GM18507 (cell line): ENCODE data around the gene SPDYE3.
"Not testable (repeated sequence)": the region's sequence is repeated elsewhere in the genome, so short reads cannot be mapped to it uniquely, and the experiment has no call there.

Experiments used
- DNase-seq: peaks from one replicate; pipeline ENCODE4 v3.0.0; 2011; ENCODE audit warnings: low read depth; ENCODE audit not compliant: insufficient read length; ENCODE audit errors: extremely low spot score
- FAIRE-seq: peaks from 2 replicates; lab custom pipeline; 2011; peaks lifted over from hg19 to GRCh38; lab: Jason Lieb, UNC

Gene SPDYE3

DNA sequence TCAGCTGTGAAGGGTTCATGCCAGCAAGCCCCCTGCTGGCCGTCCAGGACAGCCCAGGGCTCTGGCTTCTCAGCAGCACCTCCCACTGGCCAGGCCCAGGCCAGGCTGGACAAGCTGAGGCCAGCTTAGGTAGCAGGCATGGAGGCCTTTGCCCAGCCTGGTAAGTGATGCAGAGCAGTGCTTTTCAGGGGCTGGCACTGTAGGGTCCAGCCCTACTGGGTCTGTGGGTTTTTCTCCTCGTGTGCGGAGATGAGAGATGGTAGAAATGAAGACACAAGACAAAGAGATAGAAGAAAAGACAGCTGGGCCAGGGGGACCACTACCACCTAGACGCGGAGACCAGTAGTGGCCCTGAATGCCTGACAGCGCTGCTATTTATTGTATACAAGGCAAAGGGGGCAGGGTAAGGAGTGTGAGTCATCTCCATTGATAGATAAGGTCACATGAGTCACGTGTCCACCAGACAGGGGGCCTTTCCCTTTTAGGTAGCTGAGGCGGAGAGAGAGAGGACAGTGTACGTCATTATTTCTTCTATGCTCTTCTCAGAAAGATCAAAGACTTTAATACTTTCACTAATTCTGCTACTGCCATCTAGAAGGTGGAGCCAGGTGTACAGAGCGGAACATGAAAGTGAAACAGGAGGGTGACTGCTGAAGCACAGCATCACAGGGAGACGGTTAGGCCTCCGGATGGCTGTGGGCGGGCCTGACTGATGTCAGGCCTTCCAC, 37.2 kb downstream of the SPDYE3 start:
- peak; percentile 96 for FAIRE-seq
- DNase-seq = not testable (repeated sequence)

DNA sequence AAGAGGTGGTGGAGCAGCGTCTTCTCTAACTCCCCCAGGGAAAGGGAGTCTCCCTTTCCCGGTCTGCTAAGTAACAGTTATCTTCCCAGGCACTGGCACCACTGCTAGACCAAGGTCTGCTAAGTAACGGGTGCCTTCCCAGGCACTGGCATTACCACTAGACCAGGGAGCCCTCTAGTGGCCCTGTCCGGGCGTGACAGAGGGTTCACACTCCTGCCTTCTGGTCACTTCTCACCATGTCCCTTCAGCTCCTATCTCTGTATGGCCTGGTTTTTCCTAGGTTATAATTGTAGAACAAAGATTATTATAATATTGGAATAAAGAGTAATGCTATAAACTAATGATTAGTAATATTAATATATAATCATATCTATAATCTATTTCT, 37.8 kb downstream of the SPDYE3 start:
- DNase-seq, FAIRE-seq: not testable (repeated sequence)

DNA sequence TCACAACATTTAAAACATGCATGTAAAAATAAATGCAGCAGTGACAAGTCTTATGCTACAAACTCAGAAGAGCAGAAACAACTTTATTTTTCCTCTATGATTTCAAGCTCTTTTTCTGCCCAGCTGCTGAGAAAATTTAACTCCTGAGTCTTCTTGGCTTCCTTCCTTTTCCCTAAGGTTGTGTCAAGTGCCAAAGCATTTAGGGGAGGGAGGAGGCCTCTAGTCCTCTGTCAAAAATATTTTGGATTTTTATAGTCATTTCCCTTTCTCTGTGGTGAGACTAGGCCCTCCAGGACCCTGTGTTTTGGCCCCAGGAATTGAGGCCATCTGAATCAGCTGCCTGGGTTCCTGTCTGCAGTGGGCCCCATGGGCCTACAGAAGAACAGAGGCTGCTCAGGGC, 39.4 kb downstream of the SPDYE3 start:
- FAIRE-seq = no peak
- DNase-seq = no peak

DNA sequence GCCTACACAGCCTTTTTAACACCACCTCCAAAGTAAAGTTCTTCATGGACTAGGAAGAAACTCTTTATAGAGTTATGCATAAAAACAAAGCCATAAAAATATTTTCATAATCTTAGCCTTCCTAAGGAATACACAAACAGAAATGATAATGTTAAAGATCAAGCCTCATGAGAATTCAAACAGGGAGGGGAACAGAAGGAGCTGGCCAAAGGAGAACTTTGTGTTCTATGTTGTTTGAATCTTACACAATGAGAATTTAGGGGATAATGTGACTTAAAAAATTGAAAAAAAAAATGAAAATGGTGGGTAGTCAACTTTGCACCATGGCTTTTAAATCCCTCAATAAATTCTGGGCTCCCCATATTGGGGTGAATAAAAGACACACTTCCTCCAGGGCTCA, 41.3 kb downstream of the SPDYE3 start:
- no peak for FAIRE-seq
- no peak for DNase-seq

DNA sequence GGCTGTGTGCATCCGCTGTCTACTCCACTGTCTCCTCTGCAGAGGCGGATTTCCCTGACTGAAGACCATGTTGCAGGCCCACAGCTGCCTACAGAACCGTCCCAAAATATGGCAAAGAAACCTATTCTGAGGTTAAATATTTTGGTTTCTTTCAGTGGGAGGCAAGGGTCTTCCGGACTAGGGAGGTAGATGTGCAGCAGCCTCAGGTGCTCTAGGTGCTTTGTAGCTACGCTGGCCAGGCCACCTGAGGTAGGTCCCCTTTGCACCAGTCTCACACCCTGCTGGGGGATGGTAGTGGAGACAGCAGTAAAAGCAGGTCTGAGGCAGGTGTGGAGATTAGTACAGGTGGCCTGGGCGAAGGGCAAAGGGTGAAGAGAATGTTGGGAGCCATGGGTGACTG, 42.3 kb downstream of the SPDYE3 start:
- DNase-seq = no peak
- no peak for FAIRE-seq

DNA sequence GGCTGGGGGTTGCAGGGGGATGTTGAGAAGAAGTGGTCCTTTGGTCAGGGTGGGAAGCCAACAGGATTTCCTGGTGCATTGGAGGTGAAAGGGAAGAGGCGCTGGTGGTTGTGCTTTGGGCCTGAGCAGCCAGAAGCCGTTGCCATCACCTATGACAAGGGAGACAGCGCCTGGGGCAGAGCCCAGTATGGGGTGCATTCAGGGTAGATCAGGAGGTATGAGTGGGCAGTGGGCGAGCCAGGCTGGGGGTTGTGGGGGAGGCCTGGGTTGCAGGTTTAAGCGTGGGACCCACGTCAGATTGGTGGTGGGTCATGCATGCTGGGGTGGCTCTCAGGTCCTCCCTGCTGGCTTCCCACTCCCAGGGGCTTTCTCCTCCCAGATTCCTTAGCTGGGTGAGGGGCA, 44.2 kb downstream of the SPDYE3 start:
- FAIRE-seq (no peak), DNase-seq (no peak)

DNA sequence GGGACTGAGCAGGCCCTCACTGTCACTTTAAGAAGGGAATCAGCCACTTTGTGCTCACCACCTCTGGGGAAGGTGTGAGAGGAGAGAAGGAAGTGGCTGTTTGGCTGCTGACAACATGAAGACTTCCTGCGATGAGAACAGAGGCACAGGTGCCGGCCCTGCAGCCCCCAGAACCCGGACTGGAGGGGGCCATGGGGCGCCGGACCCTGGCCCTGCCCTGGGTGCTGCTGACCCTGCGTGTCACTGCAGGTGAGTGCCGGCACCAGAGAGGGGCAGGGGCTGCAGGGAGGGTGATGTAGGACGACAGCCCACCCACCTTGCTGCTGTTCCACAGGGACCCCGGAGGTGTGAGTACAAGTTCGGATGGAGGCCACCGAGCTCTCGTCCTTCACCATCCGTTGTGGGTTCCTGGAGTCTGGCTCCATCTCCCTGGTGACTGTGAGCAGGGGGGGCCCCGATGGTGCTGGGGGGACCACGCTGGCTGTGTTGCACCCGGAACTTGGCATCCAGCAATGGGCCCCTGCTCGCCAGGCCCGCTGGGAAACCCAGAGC, 44.8 kb downstream of the SPDYE3 start:
- DNase-seq = not testable (repeated sequence)
- FAIRE-seq = peak; percentile 91

DNA sequence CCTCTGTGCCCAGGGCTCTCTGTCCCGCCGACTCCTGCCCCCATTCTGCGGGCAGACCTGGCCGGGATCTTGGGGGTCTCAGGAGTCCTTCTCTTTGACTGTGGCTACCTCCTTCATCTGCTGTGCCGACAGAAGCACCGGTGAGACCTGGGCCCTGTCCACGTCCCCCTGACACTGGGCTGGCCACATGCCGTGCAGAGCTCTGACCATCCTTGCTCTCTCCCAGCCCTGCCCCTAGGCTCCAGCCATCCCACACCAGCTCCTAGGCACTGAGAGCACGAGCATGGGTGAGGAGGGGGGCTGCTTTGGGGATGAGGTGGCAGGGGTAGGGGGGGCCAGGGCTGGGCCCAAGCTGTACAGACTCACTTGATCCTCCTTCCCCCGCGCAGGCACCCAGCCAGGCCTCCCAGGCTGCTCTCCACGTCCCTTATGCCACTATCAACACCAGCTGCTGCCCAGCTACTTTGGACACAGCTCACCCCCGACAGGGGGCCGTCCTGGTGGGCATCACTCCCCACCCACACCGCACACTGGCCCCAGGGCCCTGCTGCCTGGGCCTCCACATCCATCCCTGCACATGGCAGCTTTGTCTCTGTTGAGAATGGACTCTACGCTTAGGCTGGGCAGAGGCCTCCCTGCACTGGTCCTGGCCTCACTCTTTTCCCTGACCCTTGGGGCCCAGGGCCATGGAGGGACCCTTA, 45.6 kb downstream of the SPDYE3 start:
- FAIRE-seq (no peak), DNase-seq (no peak)

DNA sequence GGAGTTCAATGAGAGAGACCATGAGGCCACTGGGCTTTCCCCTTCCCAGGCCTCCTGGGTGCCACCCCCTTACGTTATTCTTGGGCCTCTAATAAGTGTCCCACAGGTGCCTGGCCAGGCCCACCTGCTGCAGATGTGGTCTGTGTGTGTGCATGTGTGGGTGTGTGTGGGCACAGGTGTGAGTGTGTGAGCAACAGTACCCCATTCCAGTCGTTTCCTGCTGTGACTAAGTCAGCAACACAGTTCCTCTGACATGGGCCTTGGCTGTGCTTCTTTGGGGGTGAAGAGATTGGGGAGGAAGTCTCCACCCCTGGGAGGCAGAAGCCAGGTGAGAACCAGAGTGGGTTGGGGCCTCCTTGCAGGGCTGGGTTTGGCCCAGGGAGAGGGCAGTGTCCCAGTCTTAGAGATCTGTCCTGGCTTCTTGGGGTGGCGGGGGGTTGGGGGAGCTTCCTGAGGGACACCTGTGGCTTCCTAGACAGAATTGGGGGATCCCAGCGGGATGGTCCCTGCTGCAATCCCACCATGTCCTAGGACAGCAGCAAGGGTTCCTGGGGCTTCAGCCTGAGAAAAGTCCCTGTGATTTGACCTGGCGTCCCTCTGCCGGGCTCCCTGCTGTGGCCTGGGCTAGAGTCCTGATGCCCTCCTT, 46.3 kb downstream of the SPDYE3 start:
- DNase-seq (no peak), FAIRE-seq (no peak)

DNA sequence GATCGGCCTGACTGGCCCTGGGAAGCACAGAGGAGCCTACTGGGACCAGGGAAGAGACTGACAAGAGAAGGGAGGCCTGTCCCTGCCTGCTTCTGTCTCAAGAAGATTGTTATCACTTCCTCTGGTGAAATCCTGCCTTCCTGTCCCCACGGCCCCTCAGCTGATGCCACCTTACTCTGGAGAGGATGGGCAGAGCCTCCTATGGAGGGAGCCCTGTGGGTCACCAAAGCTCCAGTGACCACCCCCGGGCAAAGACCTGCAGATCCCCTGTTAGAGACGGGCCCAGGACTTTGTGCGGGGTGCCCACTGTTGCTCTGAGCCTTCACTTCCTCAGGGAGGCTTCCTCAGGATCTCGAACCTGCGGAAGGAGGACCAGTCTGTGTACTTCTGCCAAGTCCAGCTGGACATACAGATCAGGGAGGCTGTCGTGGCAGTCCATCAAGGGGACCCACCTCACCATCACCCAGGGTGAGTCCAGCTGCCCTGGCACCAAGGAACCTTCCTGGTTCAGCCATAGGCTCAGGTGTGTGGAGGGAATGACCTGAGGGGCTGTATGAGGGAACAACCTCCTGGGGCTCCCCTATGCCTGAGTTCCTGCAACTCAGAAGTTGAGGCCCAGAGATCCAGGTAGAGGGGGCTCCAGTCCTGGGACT, 49.0 kb downstream of the SPDYE3 start:
- DNase-seq = no peak
- FAIRE-seq = no peak

DNA sequence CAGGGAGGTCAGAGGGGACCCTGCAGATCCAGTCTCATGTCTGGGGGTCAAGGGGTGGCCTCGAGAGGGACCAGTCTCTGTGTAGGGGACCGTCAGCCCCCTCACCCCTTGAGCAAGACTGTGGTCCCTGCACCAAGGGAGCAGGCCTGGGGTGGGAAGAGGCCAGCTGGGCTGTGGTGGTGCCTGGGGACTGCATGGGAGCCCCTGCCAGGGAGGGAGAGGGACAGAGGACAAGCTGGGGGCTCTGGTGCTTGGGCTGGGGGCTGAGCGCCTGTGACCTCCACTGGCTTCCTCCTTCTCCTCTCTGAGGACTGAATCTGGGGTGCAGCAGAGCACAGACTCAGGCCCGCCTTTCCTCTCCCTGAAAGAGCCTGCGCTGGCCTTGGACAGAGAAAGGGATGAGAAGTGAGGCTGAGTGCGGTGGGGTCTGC, 49.6 kb downstream of the SPDYE3 start:
- FAIRE-seq (no peak), DNase-seq (no peak)

DNA sequence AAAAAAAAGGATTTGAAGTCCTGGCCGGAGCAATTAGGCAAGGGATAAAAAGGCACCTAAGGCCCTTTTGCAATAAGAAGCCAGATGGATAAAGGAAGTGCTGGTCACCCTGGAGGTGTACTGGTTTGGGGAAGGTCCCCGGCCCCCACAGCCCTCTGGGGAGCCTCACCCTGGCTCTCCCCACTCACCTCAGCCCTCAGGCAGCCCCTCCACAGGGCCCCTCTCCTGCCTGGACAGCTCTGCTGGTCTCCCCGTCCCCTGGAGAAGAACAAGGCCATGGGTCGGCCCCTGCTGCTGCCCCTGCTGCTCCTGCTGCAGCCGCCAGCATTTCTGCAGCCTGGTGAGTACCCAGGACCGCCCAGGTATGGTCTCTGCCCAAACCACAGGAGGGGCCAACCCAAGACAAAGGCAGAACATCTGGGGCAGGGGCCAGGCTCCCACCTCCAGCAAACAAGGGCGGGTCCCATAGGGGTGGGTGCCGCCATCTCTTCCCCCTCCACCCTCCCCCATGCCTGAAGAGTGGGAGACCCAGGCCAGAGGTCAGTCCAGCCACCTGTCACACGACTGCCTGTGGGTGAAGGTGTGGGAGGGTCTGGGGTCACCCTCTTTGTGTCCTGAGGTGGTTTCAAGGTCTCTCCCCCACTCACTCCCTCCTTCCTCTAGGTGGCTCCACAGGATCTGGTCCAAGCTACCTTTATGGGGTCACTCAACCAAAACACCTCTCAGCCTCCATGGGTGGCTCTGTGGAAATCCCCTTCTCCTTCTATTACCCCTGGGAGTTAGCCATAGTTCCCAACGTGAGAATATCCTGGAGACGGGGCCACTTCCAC, 50.7 kb downstream of the SPDYE3 start, which contains the start of gene PILRB:
Gene PILRB (plus strand): TSS at position 91 of the 830 bp plus-strand sequence. CDS start 186 bp downstream, at position 277.
- FAIRE-seq (peak; percentile 98), DNase-seq (no peak)

DNA sequence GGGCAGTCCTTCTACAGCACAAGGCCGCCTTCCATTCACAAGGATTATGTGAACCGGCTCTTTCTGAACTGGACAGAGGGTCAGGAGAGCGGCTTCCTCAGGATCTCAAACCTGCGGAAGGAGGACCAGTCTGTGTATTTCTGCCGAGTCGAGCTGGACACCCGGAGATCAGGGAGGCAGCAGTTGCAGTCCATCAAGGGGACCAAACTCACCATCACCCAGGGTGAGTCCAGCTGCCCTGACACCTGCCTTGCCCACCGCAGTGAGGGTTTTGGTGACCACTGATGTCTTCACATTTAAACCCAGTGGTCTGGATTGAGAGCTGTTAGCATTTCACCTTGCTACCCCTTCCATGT, 51.3 kb downstream of the SPDYE3 start:
- no peak for FAIRE-seq

DNA sequence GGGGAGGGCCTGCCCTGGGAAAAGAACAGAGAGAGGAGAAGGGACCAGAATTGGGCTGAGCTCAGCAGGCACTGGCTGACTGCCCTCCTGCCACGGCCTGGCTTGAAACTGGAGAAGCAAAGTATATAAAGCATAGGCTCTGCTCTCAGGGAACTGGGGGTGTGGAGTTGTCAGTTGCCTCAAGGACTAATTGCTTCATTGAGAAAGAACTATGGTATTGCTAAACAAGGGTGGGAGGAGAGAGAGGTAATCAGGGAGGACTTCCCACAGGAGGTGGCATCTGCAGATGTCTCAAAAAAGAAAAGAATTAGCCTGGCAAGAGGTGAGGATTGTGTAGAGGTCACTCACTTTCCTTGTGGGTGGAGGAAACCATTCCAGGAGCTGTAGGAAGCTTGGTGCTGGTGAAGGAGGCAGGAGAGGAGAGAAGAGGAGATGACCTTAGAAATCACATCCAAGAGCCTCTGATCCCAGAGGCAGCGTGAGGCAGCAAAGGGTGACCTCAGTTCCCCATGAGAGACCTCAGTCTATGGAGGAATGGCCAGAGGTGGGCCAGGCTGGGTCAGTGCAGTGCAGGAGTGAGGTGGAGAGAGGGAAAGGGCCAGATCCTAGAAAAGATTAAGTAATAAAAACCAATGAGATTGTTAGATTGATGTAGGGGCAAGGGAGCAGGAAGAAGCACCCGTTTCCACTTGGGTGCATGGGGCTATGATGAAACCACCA, 52.8 kb downstream of the SPDYE3 start:
- DNase-seq (no peak), FAIRE-seq (no peak)

More for the DNA sequence above, 51.3 kb downstream of the SPDYE3 start:
- DNase-seq = no peak

DNA sequence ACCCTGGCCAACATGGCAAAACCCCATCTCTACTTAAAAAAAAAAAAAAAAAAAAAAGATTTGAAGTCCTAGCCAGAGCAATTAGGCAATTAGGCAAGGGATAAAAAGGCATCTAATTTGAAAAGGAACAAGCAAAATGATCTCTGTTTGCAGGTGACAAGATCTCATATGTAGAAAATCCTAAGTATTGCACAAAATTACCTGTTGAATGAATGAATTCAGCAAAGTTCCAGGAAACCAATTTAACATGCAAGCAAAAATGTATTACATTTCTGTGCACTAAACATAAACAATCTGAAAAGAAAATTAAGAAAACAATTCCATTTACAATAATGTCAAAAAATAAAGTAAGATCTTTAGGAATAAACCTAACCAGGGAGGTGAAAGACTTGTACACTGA, 55.6 kb downstream of the SPDYE3 start:
- no peak for FAIRE-seq
- no peak for DNase-seq

DNA sequence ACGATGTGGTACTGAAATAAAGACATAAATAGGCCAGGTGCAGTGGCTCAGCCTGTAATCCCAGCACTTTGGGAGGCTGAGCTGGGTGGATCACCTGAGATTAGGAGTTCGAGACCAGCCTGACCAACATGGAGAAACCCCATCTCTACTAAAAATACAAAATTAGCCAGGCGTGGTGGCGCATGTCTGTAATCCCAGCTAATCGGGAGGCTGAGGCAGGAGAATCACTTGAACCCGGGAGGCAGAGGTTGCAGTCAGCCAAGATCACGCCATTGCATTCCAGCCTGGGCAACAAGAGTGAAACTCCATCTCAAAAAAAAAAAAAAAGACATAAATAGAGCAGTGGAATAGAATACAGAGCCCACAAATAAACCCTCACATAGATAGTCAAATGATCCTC, 56.3 kb downstream of the SPDYE3 start:
- not testable (repeated sequence) for FAIRE-seq, DNase-seq

DNA sequence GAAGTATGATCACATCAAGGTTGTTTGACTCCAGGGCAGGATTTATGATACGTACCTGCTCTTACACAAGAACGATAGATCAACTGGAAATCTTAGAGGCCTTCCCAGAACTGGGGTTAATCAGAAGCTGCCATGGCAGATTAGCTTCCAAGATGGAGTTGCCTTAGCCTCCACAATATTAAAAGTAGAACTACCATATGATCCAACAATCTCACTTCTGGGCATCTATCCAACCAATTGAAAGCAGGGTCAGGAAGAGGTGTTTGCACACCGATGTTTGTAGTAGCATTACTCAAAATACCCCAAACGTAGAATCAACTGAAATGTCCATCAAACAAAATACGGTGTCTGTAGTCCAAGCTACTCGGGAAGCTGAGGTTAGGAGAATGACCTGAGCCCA, 57.0 kb downstream of the SPDYE3 start:
- FAIRE-seq (no peak), DNase-seq (no peak)

DNA sequence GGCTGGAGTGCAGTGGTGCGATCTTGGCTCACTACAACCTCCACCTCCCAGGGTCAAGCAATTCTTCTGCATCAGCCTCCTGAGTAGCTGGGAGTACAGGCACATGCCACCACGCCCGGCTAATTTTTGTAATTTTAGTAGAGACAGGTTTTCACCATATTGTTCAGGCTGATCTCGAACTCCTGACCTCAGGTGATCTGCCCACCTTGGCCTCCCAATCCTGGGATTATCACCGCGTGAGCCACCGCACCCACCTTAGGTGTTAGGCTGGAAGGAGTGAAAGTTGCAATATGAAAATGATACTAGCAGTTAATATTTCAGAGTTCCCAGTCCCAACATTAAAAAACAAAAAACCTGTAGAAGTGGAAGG, 58.5 kb downstream of the SPDYE3 start:
- FAIRE-seq, DNase-seq: not testable (repeated sequence)
